Prostate gland (tissue), 2 donors: ENCODE measurements around the gene DACT3.
A peak's percentile ranks its signal among the peaks of the same experiment; 100 is the strongest.

ENCODE experiments used
- CTCF ChIP-seq, 4 experiments: fragments of 200-600 bp in 2 of 4; fragments of 450-650 bp in 2 of 4; sonication (generic) in 2 of 4; IDR thresholded peaks; 1 replicate in 3 of 4; 2 replicates in 1 of 4; pipeline ENCODE4 v1.5.1; 2016 to 2019; ENCODE audit warnings: antibody characterized with exemption in 4 of 4, mild to moderate bottlenecking in 2 of 4, moderate library complexity in 2 of 4
- POLR2A ChIP-seq: fragments of 450-650 bp; IDR thresholded peaks from one replicate; pipeline ENCODE4 v1.6.1; 2016; ENCODE audit warnings: antibody characterized with exemption, mild to moderate bottlenecking
- POLR2AphosphoS5 ChIP-seq: sonication (generic); formaldehyde crosslinking; IDR thresholded peaks from one replicate; pipeline ENCODE4 v1.6.1; 2017; ENCODE audit warnings: antibody characterized with exemption

DNA sequence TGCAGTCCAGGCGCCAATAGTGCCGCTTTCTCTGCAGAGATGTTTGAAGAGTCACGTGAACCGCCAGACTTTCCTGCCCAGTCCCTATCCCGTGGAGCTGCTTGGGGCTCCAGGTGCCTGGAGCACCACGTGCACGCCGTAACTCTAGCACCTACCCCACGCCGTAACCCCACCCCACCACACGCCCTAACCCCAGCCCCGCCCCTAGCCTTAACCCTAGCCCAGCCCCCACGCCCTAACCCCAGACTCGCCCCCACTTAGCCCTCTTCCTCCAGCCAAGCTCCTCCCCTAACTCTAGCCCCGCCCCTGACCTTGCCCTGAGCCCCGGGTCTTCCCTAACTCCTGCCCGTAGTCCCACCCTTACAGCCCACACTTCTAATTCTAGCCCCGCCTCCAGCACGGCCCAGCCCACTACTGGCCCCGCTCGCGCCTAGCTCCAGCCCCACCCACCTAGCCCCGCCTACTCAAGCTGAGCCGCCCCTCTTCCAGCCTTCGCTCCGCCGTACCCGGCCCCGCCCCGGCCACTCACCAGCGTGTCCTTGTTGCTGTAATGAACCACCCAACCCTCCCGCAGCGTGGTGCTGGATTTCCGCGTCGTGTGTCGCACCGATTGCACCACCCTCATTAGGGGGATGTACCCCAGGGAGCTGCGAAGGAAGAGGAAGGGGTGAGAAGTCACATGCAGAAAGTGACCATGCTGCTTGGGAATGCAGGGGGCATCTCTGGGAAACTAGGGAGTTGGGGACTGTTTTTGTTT lies 36.4 kb upstream of the DACT3 start:
- TF ChIP-seq POLR2A = no peak
- TF ChIP-seq CTCF (IDR thresholded peaks at IDR 0.05) = no peak
- TF ChIP-seq POLR2AphosphoS5 = peak; percentile 37
